A549 (cell line): Measurements from ENCODE around the gene TUBGCP5. TPM values are rescaled to one million over a fixed set of nuclear protein-coding genes. Genes with fewer than 3 reads are reported as not detected.

Source experiments
- ATAC-seq, 2 experiments: fragments of 200-7000 bp in 1 of 2; fragments of >200 bp in 1 of 2; cut with Nextera tagmentation in 1 of 2; cut with Tn5 transposase in 1 of 2; 3 replicates each; pipeline versions ENCODE4 v1.8.0 to v1.9.1; 2018 to 2020; ENCODE audit warnings: mild to moderate bottlenecking in 1 of 2, moderate library complexity in 1 of 2
- CTCF ChIA-PET: fragments of 300-600 bp; sonication (Branson Sonifier 250); formaldehyde crosslinking; extraction: SDS; loops from one replicate; lab custom pipeline; 2021; ENCODE audit warnings: antibody characterized with exemption, inconsistent platforms; lab: Yijun Ruan, JAX
- POLR2A ChIA-PET: fragments of 350-600 bp; formaldehyde crosslinking; extraction: SDS; loops from one replicate; lab custom pipeline; 2021; ENCODE audit warnings: antibody characterized with exemption, inconsistent platforms; lab: Yijun Ruan, JAX
- DNase-seq, 2 experiments: peaks; one replicate each; pipeline versions ENCODE4 v3.0.0 to v3.0.0-alpha.2; 2011 to 2016; ENCODE audit warnings: low read depth in 1 of 2, low spot score in 1 of 2
- FAIRE-seq: peaks from 2 replicates; lab custom pipeline; 2011; peaks lifted over from hg19 to GRCh38; lab: Jason Lieb, UNC
- H3K27ac ChIP-seq, 2 experiments: fragments of >200 bp; sonication (Bioruptor Twin); formaldehyde crosslinking; 3 replicates each; pipeline ENCODE4 v1.5.1; 2016 to 2017
- H3K4me1 ChIP-seq: fragments of >200 bp; sonication (Bioruptor Twin); formaldehyde crosslinking; 3 replicates; pipeline ENCODE4 v1.6.1; 2016
- H3K4me2 ChIP-seq: fragments of >200 bp; sonication (Bioruptor Twin); formaldehyde crosslinking; 3 replicates; pipeline ENCODE4 v1.6.1; 2016
- H3K4me3 ChIP-seq: fragments of >200 bp; sonication (Bioruptor Twin); formaldehyde crosslinking; 3 replicates; pipeline ENCODE4 v1.5.1; 2016
- H3K9me3 ChIP-seq: fragments of >200 bp; sonication (Bioruptor Twin); formaldehyde crosslinking; 3 replicates; pipeline ENCODE4 v1.6.1; 2016
- BHLHE40 ChIP-seq: IDR thresholded peaks from 2 replicates; pipeline ENCODE4 v1.6.1; 2012; ENCODE audit warnings: low read depth, low read length, inconsistent platforms
- CBX2 ChIP-seq: fragments of 200-600 bp; sonication (generic); IDR thresholded peaks from 2 replicates; pipeline ENCODE4 v1.6.1; 2016; ENCODE audit warnings: low read depth, mild to moderate bottlenecking, borderline replicate concordance
- CHD2 ChIP-seq: fragments of 150-350 bp; IDR thresholded peaks from 2 replicates; pipeline ENCODE4 v1.6.1; 2014; ENCODE audit warnings: low read length; ENCODE audit not compliant: partially characterized antibody
- CHD4 ChIP-seq: fragments of 200-600 bp; sonication (generic); IDR thresholded peaks from 2 replicates; pipeline ENCODE4 v1.6.1; 2016; ENCODE audit warnings: antibody characterized with exemption, mild to moderate bottlenecking, borderline replicate concordance
- EP300 ChIP-seq, 2 experiments: fragments of >200 bp; sonication (Bioruptor Twin); formaldehyde crosslinking; IDR thresholded peaks; 2 replicates in 1 of 2; 3 replicates in 1 of 2; pipeline ENCODE4 v1.6.1; 2016 to 2017
- FOSB ChIP-seq: fragments of 250-450 bp; sonication (Bioruptor Pico); IDR thresholded peaks from 2 replicates; pipeline ENCODE4 v1.5.0; 2020; ENCODE audit warnings: mild to moderate bottlenecking, moderate library complexity
- FOSL2 ChIP-seq, 2 experiments: fragments of 450-650 bp in 1 of 2; fragments of >200 bp in 1 of 2; sonication (Bioruptor Twin) in 1 of 2; formaldehyde crosslinking; IDR thresholded peaks; 2 replicates each; pipeline versions ENCODE4 v1.5.0 to v1.6.1; 2016 to 2020; ENCODE audit warnings: mild to moderate bottlenecking in 1 of 2, moderate library complexity in 1 of 2
- GATA3 ChIP-seq: IDR thresholded peaks from 2 replicates; pipeline ENCODE4 v1.6.1; 2012; ENCODE audit warnings: borderline replicate concordance
- HES2 ChIP-seq: fragments of >200 bp; sonication (Bioruptor Twin); formaldehyde crosslinking; IDR thresholded peaks from 2 replicates; pipeline ENCODE4 v1.6.1; 2016
- HMGXB4 ChIP-seq: fragments of 250-450 bp; sonication (Bioruptor Pico); IDR thresholded peaks from 2 replicates; pipeline ENCODE4 v1.5.0; 2021; ENCODE audit warnings: mild to moderate bottlenecking, moderate library complexity, borderline replicate concordance
- JUN ChIP-seq, 2 experiments: fragments of >200 bp; sonication (Bioruptor Twin); formaldehyde crosslinking; IDR thresholded peaks; 2 replicates in 1 of 2; 3 replicates in 1 of 2; pipeline ENCODE4 v1.6.1; 2016 to 2017
- KDM1A ChIP-seq: fragments of 200-600 bp; sonication (generic); IDR thresholded peaks from 2 replicates; pipeline ENCODE4 v1.6.1; 2016; ENCODE audit warnings: low read depth, mild to moderate bottlenecking
- KDM5A ChIP-seq: fragments of 200-600 bp; sonication (generic); IDR thresholded peaks from 2 replicates; pipeline ENCODE4 v1.6.1; 2016; ENCODE audit warnings: antibody characterized with exemption, mild to moderate bottlenecking
- MAFK ChIP-seq: fragments of 450-650 bp; IDR thresholded peaks from 2 replicates; pipeline ENCODE4 v1.6.1; 2014; ENCODE audit not compliant: partially characterized antibody
- MAZ ChIP-seq: fragments of 150-350 bp; IDR thresholded peaks from 2 replicates; pipeline ENCODE4 v1.6.1; 2014; ENCODE audit warnings: antibody characterized with exemption, low read depth, low read length, borderline replicate concordance
- MYC ChIP-seq: IDR thresholded peaks from 2 replicates; pipeline ENCODE4 v1.6.1; 2012; ENCODE audit warnings: mild to moderate bottlenecking, inconsistent platforms, low read length, improper control_type of control experiment, borderline replicate concordance
- PHF8 ChIP-seq: fragments of 200-600 bp; sonication (generic); IDR thresholded peaks from 2 replicates; pipeline ENCODE4 v1.6.1; 2016; ENCODE audit warnings: low read depth, mild to moderate bottlenecking, antibody characterized with exemption, moderate library complexity, borderline replicate concordance
- POLR2AphosphoS2 ChIP-seq: conservative IDR thresholded peaks from 2 replicates; pipeline ENCODE4 v1.6.1; 2012; ENCODE audit warnings: low read length, improper control_type of control experiment, inconsistent platforms
- RAD21 ChIP-seq, 2 experiments: fragments of >200 bp in 1 of 2; sonication (Bioruptor Twin) in 1 of 2; formaldehyde crosslinking in 1 of 2; IDR thresholded peaks in 1 of 2; conservative IDR thresholded peaks in 1 of 2; 2 replicates in 1 of 2; 3 replicates in 1 of 2; pipeline ENCODE4 v1.6.1; 2012 to 2018; ENCODE audit warnings: inconsistent platforms in 1 of 2
- RCOR1 ChIP-seq: fragments of 150-350 bp; IDR thresholded peaks from 2 replicates; pipeline ENCODE4 v1.6.1; 2014; ENCODE audit warnings: antibody characterized with exemption, low read length, low read depth
- RNF2 ChIP-seq: fragments of 200-600 bp; sonication (generic); IDR thresholded peaks from 2 replicates; pipeline ENCODE4 v1.6.1; 2016; ENCODE audit warnings: low read depth, mild to moderate bottlenecking, antibody characterized with exemption, moderate library complexity, borderline replicate concordance
- ZNF302 ChIP-seq: fragments of 250-450 bp; sonication (Bioruptor Pico); IDR thresholded peaks from 2 replicates; pipeline ENCODE4 v1.9.0; 2021; ENCODE audit warnings: inconsistent platforms, mild to moderate bottlenecking, moderate library complexity
- WGBS: methylation state at CpG from one replicate; pipeline ENCODE4 v1.1.6; 2017; ENCODE audit errors: missing lambda C conversion rate; 5-methylcytosine and 5-hydroxymethylcytosine counted together
- polyA plus RNA-seq, 4 experiments: library from polyadenylated mRNA; depleted of rRNA in 3 of 4; stranded (reverse); fragments of >200 nt; fragmentation: RNase III in 1 of 4; extraction: RNeasy Plus Mini Kit Qiagen cat#74134 plus additional on column Dnase treatment in 1 of 4; gene quantifications; 2 replicates in 3 of 4; 3 replicates in 1 of 4; pipeline ENCODE4 v1.2.3, GENCODE V29; 2011 to 2017

Gene TUBGCP5
- polyA plus RNA-seq, 2 of the 4 experiments (the other 2 are of a cell fraction), result 26.3 to 41.0 TPM

GRCh38 chr15:22966321-22967083, 72.9 kb downstream of the TUBGCP5 start:
- ATAC-seq (no peak), DNase-seq (no peak), FAIRE-seq (no peak)
- 93% methylated on average over 20 of the region's 20 CpGs for WGBS
- TF ChIP-seq ZNF302 (CRISPR knock-in tag), result no peak
- TF ChIP-seq MAFK, result no peak
- no peak for TF ChIP-seq CHD4
- TF ChIP-seq POLR2AphosphoS2, result no peak
- no peak for TF ChIP-seq PHF8
- no peak for TF ChIP-seq HES2
- no peak for TF ChIP-seq MAZ
- TF ChIP-seq FOSB (CRISPR knock-in tag), result no peak
- no peak for TF ChIP-seq KDM5A
- no peak for TF ChIP-seq CBX2
- no peak for TF ChIP-seq JUN (IDR thresholded peaks at IDR 0.05)
- TF ChIP-seq FOSL2 (IDR thresholded peaks at IDR 0.05), result no peak
- TF ChIP-seq FOSL2 (CRISPR knock-in tag; IDR thresholded peaks at IDR 0.05), result no peak
- no peak for TF ChIP-seq BHLHE40
- TF ChIP-seq RNF2, result no peak
- no peak for TF ChIP-seq CHD2
- TF ChIP-seq MYC, result no peak
- ChIA-PET CTCF (interaction anchor here (1.0 kb wide), 1 partner anchor 10 kb away, joined by 3 read pairs; no protein-coding TSS in a partner anchor), POLR2A (no interaction called here)
- no peak overlapping the region for H3K4me3 ChIP-seq
- H3K4me2 ChIP-seq, result no peak overlapping the region
- H3K4me1 ChIP-seq, result peaks cover 24% of the 10 kb centered on the region
- H3K9me3 ChIP-seq, result peaks cover 15% of the 10 kb centered on the region; the same call in 1 of the 3 replicates
- H3K27ac ChIP-seq, result no peak overlapping the region

- ChIA-PET POLR2A (no interaction called here), CTCF (interaction anchor here (0.6 to 2.5 kb wide), 4 partner anchors 9 to 61 kb away, joined by 3 to 8 read pairs (median 4); no protein-coding TSS in a partner anchor)
- no peak overlapping the region for H3K27ac ChIP-seq
- no peaks in the 10 kb centered on the region for H3K9me3 ChIP-seq
- TF ChIP-seq KDM1A, result no peak
- TF ChIP-seq KDM5A, result no peak
- no peak for TF ChIP-seq RAD21 (conservative IDR thresholded peaks at IDR 0.05 in 1 of 2, IDR thresholded peaks at IDR 0.05 in 1 of 2)
- no peak for TF ChIP-seq MAZ
- no peak for TF ChIP-seq EP300 (IDR thresholded peaks at IDR 0.05)
- TF ChIP-seq CBX2, result no peak
- no peak for TF ChIP-seq GATA3
- no peak for TF ChIP-seq HMGXB4 (CRISPR knock-in tag)
- no peak for TF ChIP-seq MYC
- no peak for TF ChIP-seq RCOR1
- TF ChIP-seq CHD4, result no peak
- H3K4me3 ChIP-seq, result no peak overlapping the region
- WGBS, result 92% methylated on average over 12 of the region's 12 CpGs
- H3K4me1 ChIP-seq, result peaks cover 21% of the 10 kb centered on the region
- no peak overlapping the region for H3K4me2 ChIP-seq
- no peak for FAIRE-seq
- ATAC-seq, result no peak
- DNase-seq, result no peak
These were observed 75.7 kb downstream of the TUBGCP5 start for GRCh38 chr15:22963641-22964040.
